Urothelium cell line (cell line): ENCODE results near the gene CAST.
A peak's percentile ranks its signal among the peaks of the same experiment; 100 is the strongest.

Source experiments
- DNase-seq: peaks from one replicate; pipeline ENCODE4 v3.0.0; 2011; ENCODE audit warnings: low spot score, mixed read lengths
- FAIRE-seq: peaks from 2 replicates; lab custom pipeline; 2011; peaks lifted over from hg19 to GRCh38; lab: Jason Lieb, UNC

The CAST gene

DNA sequence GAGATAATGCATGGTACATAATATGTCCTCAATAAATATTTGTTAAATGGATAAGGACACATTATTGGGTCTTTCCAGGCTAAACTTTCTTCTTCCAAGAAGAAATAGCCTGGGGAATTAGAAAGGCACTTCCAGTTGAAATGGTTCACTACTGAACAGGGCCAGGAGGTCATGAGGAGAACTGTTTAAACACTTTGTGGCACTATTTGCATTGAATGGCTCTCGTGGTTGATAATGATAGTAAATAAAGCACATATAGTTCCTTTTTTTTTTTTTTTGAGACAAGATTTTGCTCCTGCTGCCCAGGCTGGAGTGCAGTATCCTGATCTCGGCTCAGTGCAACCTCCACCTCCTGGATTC lies 19.9 kb upstream of the CAST start:
- no peak for DNase-seq
- no peak for FAIRE-seq

DNA sequence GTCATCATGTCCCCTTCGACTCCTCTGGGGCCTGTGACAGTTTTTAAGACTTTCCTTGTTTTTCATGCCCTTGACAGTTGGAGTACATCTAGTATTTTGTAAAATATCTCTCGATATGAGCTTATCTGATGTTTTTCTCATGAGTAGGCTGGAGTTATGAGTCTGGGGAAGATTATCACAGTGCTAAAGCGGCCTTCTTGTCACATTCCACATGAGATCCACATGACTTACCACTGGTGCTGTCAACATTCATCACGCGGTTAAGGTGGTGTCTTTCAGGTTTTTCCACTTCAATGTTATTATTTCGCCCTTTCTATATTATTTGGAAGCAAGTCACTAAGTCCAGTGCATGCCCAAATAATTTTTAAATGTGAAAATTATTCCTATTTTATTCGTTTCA lies 17.1 kb upstream of the CAST start:
- FAIRE-seq: peak; percentile 9

DNA sequence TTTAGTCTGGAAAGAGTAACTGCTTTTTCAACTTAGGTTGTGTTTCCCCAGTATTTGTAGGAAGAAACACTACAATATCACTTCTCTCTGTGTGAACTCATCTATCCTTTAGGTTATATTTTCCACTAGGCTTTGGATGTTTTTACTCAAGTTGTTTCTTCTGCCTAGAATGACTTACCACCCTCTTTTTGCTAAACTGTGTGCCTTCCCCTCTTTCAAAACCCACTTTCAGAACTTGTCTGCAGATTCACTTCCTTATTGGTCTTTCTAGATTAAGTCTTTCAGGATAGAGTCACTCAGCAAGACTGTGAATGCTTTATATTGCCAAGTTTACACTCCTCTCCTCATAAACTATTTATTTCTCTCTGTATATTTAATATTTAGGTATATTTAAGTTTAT lies 14.2 kb upstream of the CAST start:
- FAIRE-seq (no peak), DNase-seq (no peak)

More for the DNA sequence above, 17.1 kb upstream of the CAST start:
- no peak for DNase-seq

DNA sequence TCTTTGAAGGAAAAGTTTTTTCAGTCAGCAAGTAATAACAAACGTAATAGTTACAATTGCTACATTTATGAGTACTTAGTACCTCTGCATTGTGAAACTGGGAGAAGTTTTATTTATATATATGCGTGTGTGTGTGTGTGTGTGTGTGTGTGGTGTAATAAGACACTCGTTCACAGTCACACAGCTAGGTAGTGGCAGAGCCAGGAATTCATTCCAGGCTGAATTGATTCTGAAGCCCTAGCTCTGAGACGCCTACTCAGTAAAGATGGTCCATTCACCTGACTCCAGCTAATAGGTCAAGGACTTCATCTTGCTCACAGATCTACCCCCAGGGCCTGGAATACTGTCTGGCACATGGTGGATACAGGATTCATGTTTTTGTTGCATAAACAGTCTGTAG lies 13.6 kb upstream of the CAST start:
- DNase-seq (no peak), FAIRE-seq (no peak)

DNA sequence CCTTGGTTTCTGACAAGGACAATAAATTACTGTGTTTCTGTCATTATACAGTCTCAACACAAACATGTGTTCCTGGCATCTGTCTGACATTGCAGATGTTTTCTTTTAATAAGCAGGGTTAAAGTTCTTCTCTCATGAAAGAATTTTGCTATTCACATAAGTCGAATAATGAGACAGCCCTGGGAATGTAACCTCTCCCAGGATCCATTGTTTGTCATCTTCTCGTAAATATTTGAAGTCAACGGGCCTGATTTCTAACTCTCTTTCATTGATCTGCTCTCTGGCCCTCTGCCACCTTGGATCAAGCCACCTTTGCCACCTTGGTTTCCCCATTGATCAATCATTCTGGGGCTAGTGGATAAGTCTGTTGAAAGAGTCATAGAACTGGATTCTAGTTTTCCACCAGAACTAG lies 12.9 kb upstream of the CAST start:
- FAIRE-seq (no peak), DNase-seq (no peak)

DNA sequence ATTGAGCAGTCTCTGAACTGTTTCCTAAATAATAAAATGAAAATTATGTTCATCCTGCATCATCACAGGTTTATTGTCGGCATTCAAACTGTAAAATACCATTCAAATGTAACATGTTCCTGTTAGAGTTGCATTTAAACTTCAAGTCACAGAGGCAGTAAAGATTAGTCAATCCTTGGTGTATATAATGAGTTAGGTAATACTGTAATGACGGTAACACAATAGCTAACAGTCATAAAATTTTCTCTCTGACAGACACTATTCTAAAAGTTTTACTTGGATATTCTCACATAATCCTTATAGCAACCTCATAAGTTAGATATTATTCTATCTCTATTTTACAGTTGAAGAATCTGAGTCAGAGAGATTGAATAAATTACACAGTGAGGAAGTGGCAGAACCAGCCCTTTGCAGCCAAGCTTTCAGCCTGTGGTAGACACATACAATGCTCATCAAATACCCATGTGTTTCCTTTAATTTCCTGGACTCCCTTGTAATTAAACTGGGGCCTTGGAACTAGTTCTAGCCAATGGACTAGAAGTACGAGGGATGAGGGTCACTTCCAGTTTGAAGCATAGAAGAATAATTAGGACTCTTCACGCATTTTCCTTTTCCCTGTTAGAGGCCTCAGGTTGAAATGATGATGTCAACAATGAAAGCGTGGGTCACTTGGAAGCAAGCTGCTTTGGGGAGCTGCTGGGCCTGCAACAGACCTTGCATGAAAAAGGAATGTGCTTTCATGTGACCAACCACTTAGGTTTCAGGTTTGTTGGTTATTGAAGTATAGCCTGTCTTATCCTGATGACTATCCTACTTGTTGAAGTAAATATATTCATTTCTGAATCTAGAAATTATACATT lies 12.3 kb upstream of the CAST start:
- no peak for FAIRE-seq
- no peak for DNase-seq

DNA sequence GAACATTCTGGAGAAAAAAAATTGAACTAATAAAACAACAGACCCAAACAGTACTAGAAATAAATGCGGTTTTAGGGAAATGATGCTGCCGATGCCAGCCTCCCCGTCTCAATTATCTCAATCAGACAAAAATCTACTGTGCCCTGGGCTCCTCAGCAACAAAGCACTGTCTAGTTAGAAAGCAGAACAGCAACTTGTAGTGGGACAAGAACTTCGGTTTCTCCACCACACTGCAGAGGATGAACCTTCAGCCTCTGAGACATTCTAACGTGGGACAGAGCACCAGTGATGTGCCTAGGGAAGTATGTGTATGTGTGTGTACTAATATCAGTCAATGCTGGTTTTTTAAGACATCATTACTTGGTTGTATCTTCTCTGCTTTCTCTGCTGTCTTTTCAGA lies 11.1 kb upstream of the CAST start:
- no peak for DNase-seq
- no peak for FAIRE-seq

DNA sequence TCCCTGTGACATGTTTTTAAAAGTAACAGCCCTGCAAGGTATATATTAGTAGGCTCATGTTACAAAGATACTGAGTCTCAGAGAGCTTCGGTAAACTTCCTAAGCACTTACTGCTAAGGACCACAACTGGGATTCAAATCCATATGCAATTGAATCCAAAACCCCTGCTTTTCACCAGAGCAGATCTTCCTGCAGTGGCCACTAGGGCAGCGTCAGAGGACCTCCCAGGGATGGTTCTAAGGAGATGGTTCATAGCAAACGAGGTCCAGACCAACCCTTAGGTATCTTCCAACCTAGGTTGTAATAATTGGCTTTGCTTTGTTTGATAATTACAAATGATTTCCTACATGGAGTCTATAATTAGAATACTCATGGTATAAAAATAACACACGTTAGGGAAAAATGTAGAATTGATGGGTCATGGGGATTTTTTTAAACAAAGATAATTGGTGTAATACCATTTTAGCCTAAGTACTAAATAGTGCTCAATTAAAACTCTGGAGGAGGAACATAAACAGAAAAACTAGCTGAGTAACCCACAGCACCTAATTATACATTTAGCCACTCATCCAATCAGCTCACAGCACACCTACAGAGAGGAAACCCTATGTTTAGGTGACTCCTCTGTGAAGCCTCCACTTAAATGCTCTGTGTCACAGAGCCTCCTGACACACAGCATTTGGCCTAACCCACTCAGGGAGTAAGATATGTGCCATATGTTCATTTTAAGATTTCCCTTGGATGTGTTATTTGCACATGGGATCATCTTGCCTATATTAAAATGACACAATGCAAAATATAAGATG lies 10.0 kb upstream of the CAST start:
- FAIRE-seq (no peak), DNase-seq (no peak)

DNA sequence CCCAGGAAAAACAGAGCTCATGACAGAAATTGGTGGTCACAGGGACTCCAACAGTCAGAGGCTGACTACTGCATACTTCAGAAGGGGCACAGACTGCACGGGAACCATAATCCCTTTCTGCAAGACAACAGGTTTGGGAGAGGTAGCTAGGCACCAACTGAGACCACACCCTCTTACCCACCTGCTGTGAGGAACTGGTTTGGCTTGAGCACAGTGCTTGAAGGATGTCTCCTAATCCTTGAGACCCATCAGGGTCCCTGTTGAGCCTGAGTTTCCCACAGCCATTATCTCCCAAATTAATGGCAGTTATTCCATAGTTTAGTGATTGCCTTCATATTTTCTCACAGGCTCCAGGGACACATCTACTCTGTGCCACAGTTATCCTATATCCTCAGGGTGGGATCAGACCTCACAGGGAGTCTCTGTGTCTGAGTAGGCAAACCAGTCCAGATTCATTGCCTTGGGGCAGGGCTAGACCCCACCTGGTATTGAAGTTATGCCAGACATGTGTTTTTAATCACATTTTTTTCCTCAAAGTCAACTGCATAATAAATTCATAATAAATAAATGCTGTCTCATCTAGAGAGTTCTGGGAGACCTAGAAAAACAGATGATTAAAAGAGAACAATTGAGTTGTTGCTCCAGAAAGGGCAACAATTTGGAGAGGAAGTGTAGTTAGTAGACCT lies 9.3 kb upstream of the CAST start:
- FAIRE-seq: no peak
- DNase-seq: no peak

DNA sequence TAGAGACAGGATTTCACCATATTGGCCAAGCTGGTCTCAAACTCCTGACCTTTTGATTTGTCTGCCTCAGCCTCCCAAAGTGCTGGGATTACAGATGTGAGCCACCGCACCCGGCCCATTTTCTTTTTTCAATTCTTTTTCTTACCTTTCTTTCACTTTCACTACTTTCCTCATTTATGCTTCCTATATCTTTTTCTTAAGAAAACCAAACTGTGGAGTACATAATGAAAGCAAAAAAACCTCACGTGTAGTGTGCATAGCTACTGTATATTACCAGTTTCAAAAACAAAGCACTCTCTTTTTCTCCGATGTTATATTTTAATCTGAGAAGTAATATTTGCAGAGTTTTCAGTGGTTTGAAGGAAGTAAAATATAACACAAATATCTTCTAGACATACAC lies 8.0 kb upstream of the CAST start:
- DNase-seq: no peak
- FAIRE-seq: no peak

DNA sequence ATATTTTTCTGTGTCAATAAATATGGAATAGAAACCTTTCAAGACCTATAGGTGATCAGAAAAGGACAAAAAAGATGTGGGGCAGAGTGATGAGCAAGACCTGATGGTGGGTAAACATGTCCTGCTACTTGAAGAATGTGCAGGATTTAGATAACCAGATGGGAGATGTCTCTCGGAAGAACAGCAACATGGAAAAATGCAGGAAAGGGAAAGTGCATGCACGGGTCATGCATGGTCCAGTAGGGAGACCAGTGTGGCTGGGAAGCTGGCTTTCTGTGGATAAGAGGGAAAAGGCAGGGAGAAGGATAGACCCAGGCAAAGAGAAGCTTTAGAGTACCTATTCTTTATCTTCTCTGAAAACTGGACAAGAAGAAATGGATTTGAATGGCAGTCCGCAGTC lies 7.1 kb upstream of the CAST start:
- DNase-seq (no peak), FAIRE-seq (no peak)

DNA sequence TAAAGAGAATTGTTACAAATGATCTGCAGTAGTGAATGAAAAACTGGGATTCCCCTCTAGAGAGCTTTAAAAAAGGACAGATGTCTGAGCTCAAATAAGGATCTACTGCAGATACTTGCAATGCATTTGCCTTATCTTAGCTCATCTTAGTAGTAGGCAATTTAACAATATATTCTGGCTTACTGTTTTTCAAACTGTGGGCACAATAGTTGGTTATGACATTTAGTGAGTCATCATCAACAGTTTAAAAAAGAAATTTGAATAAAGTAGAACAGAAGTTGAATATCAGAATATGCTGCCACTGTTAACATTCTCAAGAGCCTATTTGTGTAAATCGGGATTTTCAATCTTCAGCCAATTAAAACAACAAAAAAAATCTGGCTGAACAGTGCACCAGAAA lies 6.7 kb upstream of the CAST start:
- FAIRE-seq (no peak), DNase-seq (no peak)

DNA sequence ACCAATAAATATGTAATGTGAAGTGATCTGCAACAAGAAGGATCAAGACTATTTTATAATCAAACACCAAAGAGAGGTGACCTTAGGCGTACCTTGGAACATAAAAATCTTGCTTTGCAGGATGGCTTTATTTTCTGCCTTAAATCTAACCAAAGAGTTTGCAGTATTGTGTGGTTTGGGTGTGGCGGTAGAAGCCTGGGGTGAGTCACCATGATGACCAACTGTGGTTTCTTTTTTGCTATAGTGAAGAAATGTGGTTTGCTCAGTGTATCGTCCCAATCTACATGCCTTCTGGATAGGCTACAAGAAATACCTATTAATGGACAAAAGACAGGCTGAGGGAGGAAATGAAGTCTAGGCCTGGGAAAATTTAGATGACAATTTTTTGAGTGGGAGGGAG lies 5.1 kb upstream of the CAST start:
- FAIRE-seq (no peak), DNase-seq (peak; percentile 82)

DNA sequence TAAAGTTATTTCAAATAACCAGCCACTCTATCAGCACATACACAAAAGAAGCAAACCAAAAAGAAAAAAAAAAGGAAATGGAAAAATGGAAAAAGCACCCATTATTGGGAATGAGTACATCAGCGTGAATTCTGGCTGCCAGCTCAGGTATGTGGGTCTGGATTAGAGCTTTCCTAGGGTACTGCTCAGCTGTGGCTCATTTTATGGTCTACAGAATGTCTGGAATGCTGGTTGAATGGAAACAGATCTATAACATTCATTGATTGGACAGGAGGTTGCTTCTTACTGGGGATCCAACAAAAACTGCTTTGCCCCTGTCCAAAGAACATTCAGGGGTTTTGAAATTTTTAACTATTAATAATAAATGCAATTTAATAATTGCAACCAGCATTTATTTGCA lies 3.9 kb upstream of the CAST start:
- no peak for DNase-seq

DNA sequence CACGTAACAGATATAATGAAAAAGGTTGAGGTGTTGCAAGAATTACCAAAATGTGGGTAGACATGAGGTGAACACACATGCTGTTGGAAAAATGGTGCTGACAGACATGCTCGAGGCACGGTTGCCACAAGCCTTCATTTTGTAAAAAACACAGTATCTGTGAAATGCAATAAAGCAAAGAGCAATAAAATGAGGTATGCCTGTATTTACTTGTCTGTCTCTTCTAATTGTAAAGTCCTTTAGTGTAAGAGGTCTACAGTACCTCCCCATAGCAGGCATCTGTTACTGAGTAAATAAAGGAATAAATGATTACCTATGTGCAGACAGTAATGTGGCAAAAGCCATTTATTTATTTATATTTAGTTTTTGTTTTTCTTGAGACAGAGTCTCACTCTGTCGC lies 3.0 kb upstream of the CAST start:
- FAIRE-seq: no peak

More for the DNA sequence above, 3.9 kb upstream of the CAST start:
- no peak for FAIRE-seq

DNA sequence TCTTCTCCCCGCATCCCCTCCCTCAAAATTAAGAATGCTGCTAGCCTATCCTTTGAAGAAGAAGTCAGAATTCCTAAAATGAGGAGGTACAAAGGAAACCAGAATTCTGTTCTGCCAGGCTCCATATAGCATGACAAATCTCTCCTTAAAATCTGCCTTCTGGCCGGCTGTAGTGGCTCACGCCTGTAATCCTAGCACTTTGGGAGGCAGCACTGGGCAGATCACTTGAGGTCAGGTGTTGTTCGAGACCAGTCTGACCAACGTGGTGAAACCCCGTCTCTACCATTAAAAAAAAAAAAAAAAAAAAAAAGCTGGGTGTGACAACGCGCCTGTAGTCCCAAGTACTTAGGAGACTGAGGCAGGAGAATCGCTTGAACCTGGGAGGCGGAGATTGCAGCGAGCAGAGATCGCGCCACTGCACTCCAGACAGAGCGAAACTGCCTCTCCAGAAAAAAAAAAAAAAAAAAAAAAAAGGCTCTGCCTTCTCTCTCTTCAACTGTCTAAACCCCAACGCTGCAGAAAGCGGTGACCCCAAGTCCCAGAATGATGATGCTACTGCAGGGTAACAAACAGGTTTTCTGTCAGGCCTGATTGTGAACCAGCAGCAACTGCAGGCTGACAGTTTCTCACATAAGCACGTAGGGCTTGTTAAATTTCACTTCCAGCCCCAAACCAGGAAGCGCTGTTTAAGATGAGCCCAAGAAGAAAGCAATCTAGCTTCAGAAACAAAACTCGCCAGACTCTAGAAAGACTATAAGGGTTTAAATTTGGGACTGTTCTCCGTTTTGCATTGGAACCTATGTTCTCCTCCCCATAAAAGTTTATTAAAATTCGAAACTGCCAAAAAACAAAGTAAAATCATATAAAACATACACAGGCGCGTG lies 963 bp upstream of the CAST start:
- peak; percentile 34 for DNase-seq
- no peak for FAIRE-seq

More for the DNA sequence above, 3.0 kb upstream of the CAST start:
- no peak for DNase-seq

DNA sequence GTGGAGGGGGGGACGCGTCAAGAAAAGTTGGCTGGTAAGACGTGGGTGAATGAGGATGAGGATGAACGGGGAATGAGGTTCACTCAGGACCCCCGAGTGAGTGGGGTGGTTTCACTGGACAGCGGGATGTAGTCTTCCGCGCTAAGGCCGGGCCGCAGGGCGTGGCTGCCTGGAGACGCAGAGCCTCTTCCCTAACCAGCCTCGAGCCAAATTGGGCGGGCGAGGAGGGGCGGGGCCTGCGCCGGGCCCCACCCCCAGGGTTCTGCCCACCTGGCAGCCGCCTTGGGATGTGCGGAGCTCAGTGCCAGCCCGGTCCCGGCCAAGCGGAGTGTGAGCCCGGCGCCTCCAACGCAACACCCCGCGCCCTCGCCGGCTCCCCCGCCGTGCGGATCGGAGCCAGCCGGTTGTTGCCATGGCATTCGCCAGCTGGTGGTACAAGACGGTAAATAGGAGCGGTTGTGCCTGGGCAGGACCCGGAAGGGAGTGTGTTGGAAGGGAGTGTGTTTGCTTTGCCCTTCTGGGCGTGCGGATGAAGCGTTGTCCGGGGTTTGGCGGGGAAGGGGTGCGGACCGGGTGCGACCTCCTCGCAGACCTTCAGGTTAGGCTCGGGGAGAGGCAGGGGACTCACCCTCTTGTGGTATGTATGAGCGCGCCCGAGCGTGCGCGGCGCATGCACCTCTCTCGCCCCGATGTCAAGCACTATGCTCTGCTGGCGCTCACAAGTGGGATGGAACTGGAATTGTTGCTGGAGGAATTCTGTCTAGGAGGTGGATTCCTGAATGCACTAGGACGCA lies 746 bp downstream of the CAST start:
- DNase-seq (peak; percentile 96), FAIRE-seq (no peak)

DNA sequence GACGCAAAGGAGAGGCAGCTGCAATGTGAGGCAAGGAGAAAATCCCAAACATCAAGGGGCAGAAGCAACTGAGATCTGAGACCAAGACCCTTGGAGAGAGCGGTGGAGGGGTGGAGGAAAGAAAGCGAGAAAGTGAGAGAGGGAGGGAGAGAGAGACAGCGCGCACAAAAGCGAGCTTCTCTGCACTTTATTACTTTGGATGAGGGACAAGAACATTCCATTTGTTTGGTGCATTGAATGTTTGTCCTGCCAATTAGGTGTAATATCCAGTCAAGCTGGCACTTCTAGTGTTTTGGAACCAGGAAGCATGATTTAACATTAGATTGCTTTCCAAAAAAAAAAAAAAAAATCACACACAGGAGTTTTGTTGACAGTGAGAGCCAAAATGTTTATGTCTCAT lies 1.4 kb downstream of the CAST start:
- DNase-seq (no peak), FAIRE-seq (no peak)

DNA sequence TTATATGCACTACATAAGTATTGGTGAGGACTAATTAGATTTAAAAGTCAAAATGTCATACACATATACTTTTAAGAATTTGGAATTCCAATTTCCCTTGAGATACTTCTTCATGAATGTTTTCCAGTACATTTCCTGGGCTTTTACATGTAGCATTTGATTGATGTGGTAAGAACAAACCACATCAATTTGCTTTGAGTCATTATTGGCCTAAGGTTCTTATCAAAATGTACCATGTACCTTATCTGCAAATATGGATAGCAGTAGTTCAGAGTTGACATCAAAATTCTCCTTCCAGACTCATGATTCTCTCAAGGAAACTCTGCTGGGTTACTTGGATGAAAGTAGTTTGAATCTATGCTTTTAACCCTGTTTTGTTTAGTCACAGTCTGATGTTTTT lies 2.5 kb downstream of the CAST start:
- FAIRE-seq: no peak
- DNase-seq: no peak

DNA sequence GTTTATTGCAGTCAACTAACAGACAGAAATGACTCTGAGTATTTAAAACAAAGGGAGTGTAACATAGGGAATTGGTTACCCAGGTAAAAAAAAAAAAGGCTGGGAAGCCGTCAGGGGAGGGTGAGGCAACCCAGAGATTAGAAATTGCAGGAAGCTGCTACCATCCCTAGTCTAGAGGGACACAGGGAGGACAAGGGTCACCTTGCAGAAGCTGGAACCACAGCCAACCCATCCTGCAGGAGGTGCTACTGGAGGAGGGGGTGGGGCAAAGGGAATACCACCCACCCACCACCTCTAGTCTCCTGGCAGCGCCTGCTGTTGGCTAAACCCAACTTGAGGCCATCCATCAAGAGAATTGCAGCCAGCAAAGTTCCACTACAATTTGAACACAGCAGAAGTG lies 6.5 kb downstream of the CAST start:
- FAIRE-seq (no peak), DNase-seq (no peak)
